ENCODE results near the gene HUNK.

The HUNK gene

DNA sequence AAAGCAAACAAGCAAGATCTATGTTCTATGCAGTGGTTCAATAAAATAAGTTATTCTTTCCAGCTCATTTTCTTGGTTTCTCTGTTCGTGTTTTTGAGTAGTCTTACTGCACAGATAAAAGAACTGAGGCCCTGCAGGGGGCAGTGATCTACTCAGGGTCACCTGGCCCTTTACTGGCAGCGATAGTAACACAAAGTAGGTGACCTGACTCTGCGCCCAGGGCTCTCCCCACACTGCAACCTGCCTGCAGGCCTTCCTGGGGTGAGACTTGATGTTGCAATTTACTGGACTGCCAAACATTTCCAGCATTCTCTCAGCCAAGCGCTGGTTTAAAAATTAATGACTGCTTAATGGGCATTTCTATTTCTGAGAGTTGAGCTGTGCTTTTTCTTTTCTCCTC, 110.3 kb downstream of the HUNK start:
- intact Hi-C loops (cut with DNase I), result loop anchor here (10.0 kb wide), 1 partner anchor 62 kb away; no protein-coding TSS in a partner anchor
- DNase-seq, result no peak

GRCh38 chr21:31983554-31983953, 110.7 kb downstream of the HUNK start:
- intact Hi-C loops (cut with DNase I), result loop anchor here (10.0 kb wide), 1 partner anchor 61 kb away; no protein-coding TSS in a partner anchor
- DNase-seq, result no peak

DNA sequence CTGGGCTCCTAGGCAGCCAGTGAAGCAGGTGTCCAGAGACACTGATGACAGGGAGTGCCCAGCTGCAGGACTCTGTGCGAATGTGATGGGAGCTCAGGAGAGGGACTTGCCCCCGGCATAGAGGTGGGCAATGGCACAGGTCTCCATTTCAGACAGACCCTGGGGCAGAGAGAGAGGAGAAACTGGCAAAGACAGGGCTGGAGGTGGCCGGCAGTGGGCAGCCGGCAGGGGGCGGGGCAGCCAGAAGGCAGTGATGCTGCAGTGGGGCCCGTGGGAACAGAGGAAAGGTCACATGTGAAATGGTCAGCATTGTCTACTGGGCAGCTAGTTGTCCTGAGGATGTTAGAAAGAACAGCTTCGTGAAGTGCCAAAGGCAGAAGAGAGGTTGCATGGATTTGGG, 112.6 kb downstream of the HUNK start:
- DNase-seq, result no peak
- intact Hi-C loops (cut with DNase I), result loop anchor here (10.0 kb wide), 1 partner anchor 59 kb away; no protein-coding TSS in a partner anchor

- DNase-seq, result no peak
- intact Hi-C loops (cut with DNase I), result loop anchor here (10.0 kb wide), 1 partner anchor 59 kb away; no protein-coding TSS in a partner anchor
Observed at GRCh38 chr21:31986035-31986856, 113.4 kb downstream of the HUNK start.

GRCh38 chr21:31987696-31988095, 114.9 kb downstream of the HUNK start:
- intact Hi-C loops (cut with DNase I), result loop anchor here (10.0 kb wide), 1 partner anchor 57 kb away; no protein-coding TSS in a partner anchor
- no peak for DNase-seq

- intact Hi-C loops (cut with DNase I), result loop anchor here (10.0 kb wide), 1 partner anchor 56 kb away; no protein-coding TSS in a partner anchor
- DNase-seq, result no peak
Observed at GRCh38 chr21:31988492-31989290, 115.9 kb downstream of the HUNK start.

GRCh38 chr21:31991356-31992331, 118.8 kb downstream of the HUNK start:
- intact Hi-C loops (cut with DNase I), result no loop called here
- no peak for DNase-seq

- intact Hi-C loops (cut with DNase I), result no loop called here
- DNase-seq, result peak in 36 of 42 donors; percentile 7 to 70 (median 41)
Observed at GRCh38 chr21:31992391-31992790, 119.6 kb downstream of the HUNK start.

DNA sequence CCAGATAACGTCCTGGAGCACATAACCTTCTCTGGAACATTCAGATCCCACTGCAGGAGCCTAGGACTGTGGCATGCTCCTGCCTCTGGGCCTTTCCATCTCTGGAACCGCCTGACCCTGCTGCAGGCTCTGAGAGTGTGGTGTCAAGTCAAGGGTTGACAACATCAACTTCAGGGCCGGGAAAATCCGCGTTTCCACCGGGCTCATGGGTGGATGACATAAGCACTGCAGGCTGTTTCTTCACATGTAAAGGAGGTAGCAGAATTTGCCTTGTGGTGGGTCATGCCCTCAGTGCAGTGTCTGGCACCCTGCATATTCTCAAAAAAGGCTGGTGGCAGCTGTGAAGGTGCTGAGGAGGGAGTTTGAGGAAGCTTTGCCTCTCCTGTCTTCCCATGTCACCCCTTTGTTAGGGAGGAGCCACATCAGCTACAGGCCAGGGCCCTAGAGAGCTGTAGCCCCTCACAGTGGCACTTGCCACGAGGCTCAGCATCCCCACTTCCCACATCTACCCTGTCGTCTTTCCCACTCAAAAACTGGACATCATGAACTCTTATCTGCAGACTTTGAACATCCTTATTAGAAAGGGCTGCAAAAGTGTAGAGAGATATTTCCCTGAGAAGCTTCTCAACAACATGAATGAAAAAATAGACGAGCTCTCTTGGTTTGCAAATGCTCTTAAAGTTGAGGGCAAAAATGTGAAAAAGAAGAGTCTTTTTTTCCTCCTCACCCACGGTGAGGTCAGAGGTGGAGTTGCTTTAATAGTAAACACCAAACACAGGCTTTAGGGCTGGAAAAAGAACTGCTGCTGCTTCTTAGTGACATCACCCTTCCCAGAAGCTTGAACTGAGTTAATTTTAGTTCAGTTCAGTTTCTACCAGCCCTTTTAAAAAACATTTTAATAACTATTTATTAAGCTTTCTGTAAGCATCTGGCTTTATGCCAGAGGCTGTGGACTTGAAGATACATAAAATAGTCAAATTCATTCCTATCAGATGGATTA, 121.3 kb downstream of the HUNK start:
- intact Hi-C loops (cut with DNase I), result no loop called here
- DNase-seq, result no peak

DNA sequence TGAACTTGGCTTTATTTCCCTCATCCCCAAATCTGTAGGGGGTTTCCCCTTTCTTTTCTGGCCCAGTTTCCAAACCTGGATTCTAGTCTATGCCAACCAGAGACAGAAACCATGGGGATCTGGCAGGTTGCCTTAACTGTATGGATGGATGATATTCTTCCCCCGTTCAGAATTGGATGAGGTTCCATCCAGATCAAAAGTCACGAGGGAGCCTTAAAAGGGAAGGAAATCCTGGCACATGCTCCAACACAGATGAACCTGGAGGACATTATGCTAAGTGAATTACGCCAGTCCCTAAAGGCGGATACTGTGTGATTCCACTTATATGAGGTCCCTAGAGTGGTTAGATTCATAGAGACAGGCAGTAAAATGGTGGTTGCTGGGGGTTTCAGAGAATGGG, 124.4 kb downstream of the HUNK start:
- intact Hi-C loops (cut with DNase I), result no loop called here
- DNase-seq, result no peak

- no peak for DNase-seq
- intact Hi-C loops (cut with DNase I), result no loop called here
Observed at GRCh38 chr21:31999810-32000468, 127.1 kb downstream of the HUNK start.

DNA sequence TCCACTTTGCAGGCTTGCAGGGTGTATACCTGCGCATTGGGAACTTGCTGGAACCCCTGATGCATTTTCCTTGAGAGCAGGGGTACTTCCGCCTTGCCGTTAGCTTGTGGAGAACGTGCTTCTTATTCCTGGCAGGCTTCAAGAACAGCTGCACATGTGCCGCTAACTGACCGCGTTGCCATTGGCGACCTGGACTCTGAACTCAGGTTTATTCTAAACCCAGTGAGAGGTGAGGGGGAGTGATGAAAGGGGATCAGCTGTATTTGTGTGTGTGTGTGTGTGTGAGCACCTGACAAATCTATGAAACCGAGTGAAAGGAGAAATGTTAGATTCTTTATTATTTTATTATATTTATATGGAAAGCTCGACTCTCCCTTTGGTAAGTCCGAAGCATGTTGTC, 128.6 kb downstream of the HUNK start:
- peak in 1 of 42 donors; percentile 31 for DNase-seq
- intact Hi-C loops (cut with DNase I), result no loop called here

DNA sequence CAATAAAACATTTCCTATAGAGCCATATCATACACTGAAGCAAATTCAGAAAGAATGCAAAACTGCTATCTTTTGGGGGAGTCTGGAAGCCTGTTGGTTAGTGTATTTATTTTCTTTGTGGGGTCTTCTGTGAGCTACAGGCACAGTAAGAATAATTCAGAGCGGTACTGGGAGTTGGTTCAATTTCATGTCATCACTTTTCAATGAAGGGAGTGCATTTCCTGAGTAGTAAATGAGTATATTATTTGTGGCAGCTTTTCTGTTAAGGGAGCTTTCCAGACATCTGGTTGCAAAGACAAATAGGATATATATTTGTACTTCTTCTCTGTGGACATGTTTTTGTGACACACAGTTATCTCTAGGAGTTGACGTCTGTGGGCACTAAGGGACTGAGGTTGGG, 130.6 kb downstream of the HUNK start:
- intact Hi-C loops (cut with DNase I), result no loop called here
- no peak for DNase-seq

- no peak for DNase-seq
- intact Hi-C loops (cut with DNase I), result no loop called here
Observed at GRCh38 chr21:32004291-32004690, 131.5 kb downstream of the HUNK start.

DNA sequence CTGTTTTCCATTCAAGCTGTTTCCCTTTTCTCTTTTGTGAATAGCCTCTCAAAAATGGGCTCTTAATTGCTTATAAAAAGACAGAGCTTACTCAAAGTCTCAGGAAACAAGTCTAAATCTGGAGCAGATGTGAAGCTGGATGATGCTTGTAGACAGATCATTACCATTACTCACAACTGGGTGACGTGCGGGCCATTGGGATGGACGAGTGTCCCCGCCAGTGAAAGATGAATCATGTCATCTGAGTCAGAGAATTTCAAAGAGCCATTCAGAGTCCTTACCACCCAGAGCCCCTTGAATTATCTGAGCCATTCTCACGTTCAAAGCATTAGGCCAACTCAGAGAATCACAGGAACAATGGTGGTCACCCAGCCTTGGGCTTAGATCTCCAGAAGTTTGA, 134.6 kb downstream of the HUNK start:
- intact Hi-C loops (cut with DNase I), result no loop called here
- no peak for DNase-seq

- intact Hi-C loops (cut with DNase I), result no loop called here
Observed at GRCh38 chr21:32008714-32009113, 135.9 kb downstream of the HUNK start.

GRCh38 chr21:32009263-32009662, 136.4 kb downstream of the HUNK start:
- intact Hi-C loops (cut with DNase I), result no loop called here
- no peak for DNase-seq

More at GRCh38 chr21:32008714-32009113, 135.9 kb downstream of the HUNK start:
- DNase-seq, result no peak
